GM10266 (cell line): ENCODE results near the gene SERPINE1.

Experiments used
- DNase-seq: peaks from one replicate; pipeline ENCODE4 v3.0.0; 2012; ENCODE audit errors: extremely low spot score
- CTCF ChIP-seq: IDR thresholded peaks from 2 replicates; pipeline ENCODE4 v1.5.1; 2012; ENCODE audit warnings: mild to moderate bottlenecking, low read depth; ENCODE audit not compliant: control insufficient read depth, insufficient read depth; ENCODE audit errors: missing control alignments

SERPINE1 gene

GRCh38 chr7:101166648-101166908 is 39.7 kb downstream of the SERPINE1 start:
- no peak for DNase-seq

GRCh38 chr7:101166909-101167644 is 40.2 kb downstream of the SERPINE1 start:
- DNase-seq = no peak
- TF ChIP-seq CTCF = no peak

More at GRCh38 chr7:101166648-101166908, 39.7 kb downstream of the SERPINE1 start:
- no peak for TF ChIP-seq CTCF

DNA sequence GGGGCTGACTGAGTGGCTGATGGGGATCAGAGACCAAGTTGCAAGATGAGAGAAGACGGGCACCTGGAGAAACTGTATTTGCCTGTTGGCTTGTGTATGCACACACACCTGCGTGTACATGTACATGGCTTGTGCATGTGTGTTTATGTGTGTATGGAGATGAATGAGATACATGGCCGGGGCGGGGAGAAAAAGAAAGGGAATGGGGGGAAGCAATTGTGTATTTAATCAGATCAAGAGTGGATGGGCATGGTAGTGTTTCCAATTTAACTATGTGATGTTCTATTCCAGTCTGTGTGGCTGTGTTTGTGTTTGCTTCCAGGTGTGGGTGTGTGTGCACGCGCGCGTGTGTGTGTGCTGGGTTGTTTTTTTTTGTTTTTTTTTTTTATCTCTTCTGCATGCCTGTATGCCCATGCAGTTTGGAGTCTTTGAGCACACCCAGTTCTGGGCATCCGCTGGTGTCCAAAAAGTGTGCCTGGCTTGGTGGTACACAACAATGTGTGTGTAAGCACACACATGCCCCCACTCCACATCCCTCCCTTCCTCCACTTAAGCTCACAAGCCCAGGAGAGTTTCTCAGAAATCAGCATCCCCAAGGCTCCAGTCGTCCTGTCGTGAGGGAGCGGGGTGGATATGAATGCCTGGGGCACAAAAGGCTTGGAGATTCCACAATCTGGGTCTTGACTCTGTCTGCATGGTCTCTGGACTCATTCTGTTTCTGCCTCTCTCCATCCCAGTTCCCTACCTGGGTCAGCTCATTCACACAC is 40.9 kb downstream of the SERPINE1 start:
- DNase-seq = no peak
- TF ChIP-seq CTCF = no peak

DNA sequence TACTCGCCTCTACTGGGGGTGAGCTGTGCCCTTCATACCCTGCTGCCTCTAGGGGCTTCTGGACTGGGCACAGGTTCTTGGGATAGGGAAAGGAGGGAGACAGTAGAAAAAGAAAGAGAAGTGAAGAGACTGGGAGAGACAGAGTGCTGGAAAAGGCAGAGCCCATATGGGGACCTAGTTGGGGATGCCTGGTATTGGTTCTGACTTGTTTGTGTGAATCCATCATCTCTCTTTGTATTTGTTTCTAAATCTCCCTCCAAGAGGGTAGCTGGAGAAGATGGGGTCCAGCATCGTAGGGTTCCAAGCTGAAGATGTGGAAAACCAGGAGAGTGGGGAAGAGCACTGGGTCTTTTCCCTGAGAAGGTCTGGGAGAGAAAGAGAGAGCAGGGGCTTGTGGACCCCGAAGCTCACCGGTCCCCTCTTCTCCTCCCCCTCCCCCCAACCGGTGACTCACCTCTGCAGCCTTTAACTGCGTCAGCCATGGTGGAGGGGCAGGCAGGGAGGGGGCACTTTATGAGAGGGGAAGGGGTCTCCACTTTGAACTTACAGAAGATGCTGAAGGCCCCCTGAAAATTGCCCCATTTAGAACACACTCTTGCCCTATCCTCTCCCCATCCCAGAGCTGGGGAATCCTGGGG is 41.6 kb downstream of the SERPINE1 start:
- no peak for DNase-seq
- TF ChIP-seq CTCF = no peak

DNA sequence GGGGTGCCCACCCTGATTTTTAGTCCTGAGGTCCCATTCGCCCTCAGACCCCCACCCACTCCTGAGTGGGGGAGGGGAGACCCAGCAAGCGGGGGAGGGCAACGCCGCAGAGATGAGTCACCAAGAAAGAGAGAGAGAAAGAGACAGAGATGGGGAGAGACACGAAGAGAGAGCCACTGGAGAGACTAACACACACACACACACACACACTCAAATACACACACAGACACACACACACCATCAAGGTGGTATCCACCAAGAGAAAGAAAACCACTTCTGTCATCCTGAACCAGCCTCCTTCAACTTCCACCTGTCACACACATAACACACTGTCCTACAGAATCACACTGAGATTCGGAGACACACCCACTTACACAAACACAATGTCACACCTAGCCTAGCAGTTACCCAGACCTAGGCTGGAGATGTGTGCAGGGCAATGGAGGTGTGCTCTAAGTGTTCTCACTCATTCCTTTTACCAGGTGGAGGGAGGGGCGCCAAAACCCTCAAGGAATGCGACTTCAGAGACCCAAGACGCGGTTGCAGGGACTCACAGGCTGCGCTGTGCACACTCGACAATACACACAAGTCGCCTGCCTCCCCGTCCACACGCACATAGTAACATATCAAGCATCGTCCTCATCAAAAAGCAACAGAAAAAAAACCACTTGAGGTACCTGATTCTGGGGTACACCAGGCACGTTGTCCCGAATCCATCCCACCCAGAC is 42.4 kb downstream of the SERPINE1 start:
- TF ChIP-seq CTCF = no peak
- DNase-seq = no peak

DNA sequence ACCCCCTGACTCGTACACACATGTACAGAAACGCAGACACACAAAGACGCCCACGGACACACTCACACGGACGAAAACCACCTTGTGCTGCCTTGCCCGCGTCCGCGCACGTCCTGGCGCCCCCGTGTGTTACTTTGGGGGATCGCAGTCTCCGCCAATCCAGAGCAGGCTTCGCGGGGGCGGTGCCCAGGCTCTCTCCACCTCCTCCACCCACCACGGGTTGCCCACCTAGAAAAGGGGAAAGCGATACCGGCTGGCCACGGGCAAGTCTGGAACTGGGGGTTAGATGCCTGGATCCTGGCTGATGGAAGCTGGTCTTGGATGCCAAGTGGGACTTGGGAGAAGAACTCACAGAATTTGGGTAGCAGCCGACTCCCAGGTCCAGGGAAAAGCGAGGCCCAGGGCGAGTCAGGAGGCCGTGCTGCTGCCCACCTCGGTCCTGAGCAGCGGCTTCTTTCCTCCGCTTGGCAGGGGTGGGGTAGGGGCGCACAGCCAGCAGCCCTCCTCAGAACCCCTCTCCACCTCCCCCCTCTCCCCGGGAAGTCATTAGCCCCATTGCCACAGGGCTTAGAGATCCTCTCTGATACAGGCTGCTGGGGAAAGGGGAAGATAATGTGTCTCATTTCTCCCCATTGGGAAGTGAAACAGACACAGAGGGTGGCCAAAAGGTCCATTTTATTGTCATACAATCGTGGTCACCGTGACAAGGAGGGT is 43.1 kb downstream of the SERPINE1 start:
- peak; percentile 96 for TF ChIP-seq CTCF
- peak; percentile 81 for DNase-seq
